WTC11 (cell line): ENCODE measurements around the gene FOXP1. TPM values are rescaled to one million over a fixed set of nuclear protein-coding genes. Genes with fewer than 3 reads are reported as not detected.

Source experiments
- ATAC-seq: fragments of 200-7000 bp; cut with Tn5 transposase; 2 replicates; pipeline ENCODE4 v1.10.0; 2021; ENCODE audit warnings: mild to moderate bottlenecking, moderate library complexity
- CTCF ChIA-PET: fragments of 300-600 bp; sonication (Branson Sonifier 250); formaldehyde crosslinking; loops from one replicate; lab custom pipeline; 2021; ENCODE audit warnings: antibody characterized with exemption; lab: Charles Lee
- POLR2A ChIA-PET: fragments of 350-600 bp; sonication (Branson Sonifier 250); formaldehyde crosslinking; loops from one replicate; lab custom pipeline; 2021; ENCODE audit warnings: antibody characterized with exemption; lab: Charles Lee
- DNase-seq: peaks from one replicate; pipeline ENCODE4 v3.0.0; 2021; ENCODE audit warnings: low spot score
- H3K27ac Mint-ChIP-seq: 2 replicates; pipeline ENCODE4 v1.8.0; 2021; ENCODE audit warnings: mixed read lengths
- H3K27me3 Mint-ChIP-seq: 2 replicates; pipeline ENCODE4 v1.8.0; 2021; ENCODE audit warnings: low read depth, mild to moderate bottlenecking, moderate library complexity, mixed read lengths
- H3K36me3 Mint-ChIP-seq: 2 replicates; pipeline ENCODE4 v1.8.0; 2021; ENCODE audit warnings: mixed read lengths
- H3K4me1 Mint-ChIP-seq: 2 replicates; pipeline ENCODE4 v1.8.0; 2022; ENCODE audit warnings: mixed read lengths
- H3K4me3 Mint-ChIP-seq: 2 replicates; pipeline ENCODE4 v1.8.0; 2021; ENCODE audit warnings: mild to moderate bottlenecking, moderate library complexity, mixed read lengths
- H3K9me3 Mint-ChIP-seq: 2 replicates; pipeline ENCODE4 v1.8.0; 2021; ENCODE audit warnings: mixed read lengths
- ATF1 ChIP-seq: sonication (generic); formaldehyde crosslinking; IDR thresholded peaks from 2 replicates; pipeline ENCODE4 v1.8.1; 2023; ENCODE audit warnings: mild to moderate bottlenecking, moderate library complexity, missing genetic modification reagents
- ETV6 ChIP-seq: sonication (generic); formaldehyde crosslinking; IDR thresholded peaks from 2 replicates; pipeline ENCODE4 v1.8.1; 2022; ENCODE audit warnings: mild to moderate bottlenecking, missing genetic modification reagents
- GABPB1 ChIP-seq: sonication (generic); formaldehyde crosslinking; IDR thresholded peaks from 2 replicates; pipeline ENCODE4 v1.8.1; 2023; ENCODE audit warnings: mild to moderate bottlenecking, missing genetic modification reagents
- GRHL2 ChIP-seq: fragments of 250-450 bp; sonication (Bioruptor Pico); IDR thresholded peaks from 2 replicates; pipeline ENCODE4 v1.8.0; 2022; ENCODE audit warnings: mild to moderate bottlenecking, moderate library complexity; ENCODE audit not compliant: insufficient replicate concordance, severe bottlenecking
- IRF2 ChIP-seq: sonication (generic); formaldehyde crosslinking; IDR thresholded peaks from 2 replicates; pipeline ENCODE4 v1.8.0; 2022; ENCODE audit warnings: low read depth, missing genetic modification reagents, borderline replicate concordance
- MXD4 ChIP-seq: fragments of 250-450 bp; sonication (Bioruptor Pico); IDR thresholded peaks from 2 replicates; pipeline ENCODE4 v1.8.0; 2021; ENCODE audit warnings: mild to moderate bottlenecking, moderate library complexity, borderline replicate concordance
- MYBL2 ChIP-seq: sonication (generic); formaldehyde crosslinking; IDR thresholded peaks from 2 replicates; pipeline ENCODE4 v1.8.1; 2023; ENCODE audit warnings: mild to moderate bottlenecking, moderate library complexity, missing genetic modification reagents
- NFE2L1 ChIP-seq: sonication (generic); formaldehyde crosslinking; IDR thresholded peaks from 2 replicates; pipeline ENCODE4 v1.8.1; 2023; ENCODE audit warnings: missing genetic modification reagents
- NR2C2 ChIP-seq: sonication (generic); formaldehyde crosslinking; IDR thresholded peaks from 2 replicates; pipeline ENCODE4 v1.8.0; 2022; ENCODE audit warnings: mild to moderate bottlenecking, missing genetic modification reagents
- PRRX2 ChIP-seq: fragments of 250-450 bp; sonication (Bioruptor Pico); IDR thresholded peaks from 2 replicates; pipeline ENCODE4 v1.8.0; 2021; ENCODE audit warnings: mild to moderate bottlenecking
- RORB ChIP-seq: fragments of 250-450 bp; sonication (Bioruptor Pico); IDR thresholded peaks from 2 replicates; pipeline ENCODE4 v1.9.0; 2021; ENCODE audit warnings: mild to moderate bottlenecking
- TCF7 ChIP-seq: sonication (generic); formaldehyde crosslinking; IDR thresholded peaks from 2 replicates; pipeline ENCODE4 v1.8.0; 2022; ENCODE audit warnings: mild to moderate bottlenecking, low read depth, missing genetic modification reagents, moderate library complexity
- TP53 ChIP-seq: sonication (generic); formaldehyde crosslinking; IDR thresholded peaks from 2 replicates; pipeline ENCODE4 v1.8.1; 2023; ENCODE audit warnings: mild to moderate bottlenecking, missing genetic modification reagents
- ZNF219 ChIP-seq: sonication (generic); formaldehyde crosslinking; IDR thresholded peaks from 2 replicates; pipeline ENCODE4 v1.8.0; 2023; ENCODE audit warnings: missing genetic modification reagents, mild to moderate bottlenecking, borderline replicate concordance
- ZNF396 ChIP-seq: fragments of 250-450 bp; sonication (Bioruptor Pico); IDR thresholded peaks from 2 replicates; pipeline ENCODE4 v1.8.0; 2021; ENCODE audit warnings: mild to moderate bottlenecking, moderate library complexity, borderline replicate concordance
- ZNF671 ChIP-seq: fragments of 250-450 bp; sonication (Bioruptor Pico); IDR thresholded peaks from 2 replicates; pipeline ENCODE4 v1.8.0; 2021; ENCODE audit warnings: mild to moderate bottlenecking
- total RNA-seq: library from RNA; stranded (reverse); gene quantifications from 3 replicates; pipeline ENCODE4 v1.2.3, GENCODE V29; 2021
- TF ChIP-seq, protein P1 (sequence below): sonication (generic); formaldehyde crosslinking; IDR thresholded peaks from 2 replicates; pipeline ENCODE4 v1.8.1; 2022; ENCODE audit warnings: missing genetic modification reagents, borderline replicate concordance
- TF ChIP-seq, protein P2 (sequence below): sonication (generic); formaldehyde crosslinking; IDR thresholded peaks from 2 replicates; pipeline ENCODE4 v1.8.0; 2023; ENCODE audit warnings: missing genetic modification reagents
- TF ChIP-seq, protein P3 (sequence below): sonication (generic); formaldehyde crosslinking; IDR thresholded peaks from 2 replicates; pipeline ENCODE4 v1.8.1; 2022; ENCODE audit warnings: low read depth, missing genetic modification reagents, borderline replicate concordance
- TF ChIP-seq, protein P4 (sequence below): sonication (generic); formaldehyde crosslinking; IDR thresholded peaks from 2 replicates; pipeline ENCODE4 v1.8.0; 2022; ENCODE audit warnings: missing genetic modification reagents
- TF ChIP-seq, protein P5 (sequence below): sonication (generic); formaldehyde crosslinking; conservative IDR thresholded peaks from 2 replicates; pipeline ENCODE4 v1.8.1; 2022; ENCODE audit warnings: mild to moderate bottlenecking, missing genetic modification reagents
- TF ChIP-seq, protein P6 (sequence below): sonication (generic); formaldehyde crosslinking; IDR thresholded peaks from 2 replicates; pipeline ENCODE4 v1.8.1; 2023; ENCODE audit warnings: mild to moderate bottlenecking, missing genetic modification reagents
- TF ChIP-seq, protein P7 (sequence below): sonication (generic); formaldehyde crosslinking; IDR thresholded peaks from 2 replicates; pipeline ENCODE4 v1.8.0; 2022; ENCODE audit warnings: mild to moderate bottlenecking, missing genetic modification reagents
- TF ChIP-seq, protein P8 (sequence below): sonication (generic); formaldehyde crosslinking; IDR thresholded peaks from 2 replicates; pipeline ENCODE4 v1.8.1; 2022; ENCODE audit warnings: mild to moderate bottlenecking, moderate library complexity, missing genetic modification reagents

Gene FOXP1
- total RNA-seq, 1 experiment from 2014 or later, result 25.8 TPM

DNA sequence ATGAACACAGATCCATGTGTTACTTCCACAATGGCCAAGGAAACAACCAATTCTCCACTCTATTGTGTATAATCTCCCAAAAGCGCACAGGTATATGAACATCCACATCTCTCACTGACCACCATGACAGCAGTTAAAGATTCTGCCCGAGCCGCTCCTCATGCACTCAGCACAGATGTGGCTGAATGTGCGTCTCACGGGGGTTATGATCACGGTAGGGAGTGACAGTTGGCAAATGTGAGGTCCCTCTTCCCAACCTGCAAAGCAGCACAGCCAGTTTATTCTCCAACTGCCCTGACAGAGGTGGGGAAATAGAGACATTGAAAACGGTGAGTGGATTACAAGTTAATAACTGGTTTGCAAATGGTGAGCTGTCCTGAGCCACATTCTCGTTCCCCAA is 17.6 kb downstream of the FOXP1 start (continued):
- TF ChIP-seq MXD4 (CRISPR knock-in tag) (no peak), MYBL2 (CRISPR knock-in tag) (no peak), IRF2 (CRISPR knock-in tag) (no peak), GRHL2 (no peak), NR2C2 (no peak)
- TF ChIP-seq, protein P1, sequence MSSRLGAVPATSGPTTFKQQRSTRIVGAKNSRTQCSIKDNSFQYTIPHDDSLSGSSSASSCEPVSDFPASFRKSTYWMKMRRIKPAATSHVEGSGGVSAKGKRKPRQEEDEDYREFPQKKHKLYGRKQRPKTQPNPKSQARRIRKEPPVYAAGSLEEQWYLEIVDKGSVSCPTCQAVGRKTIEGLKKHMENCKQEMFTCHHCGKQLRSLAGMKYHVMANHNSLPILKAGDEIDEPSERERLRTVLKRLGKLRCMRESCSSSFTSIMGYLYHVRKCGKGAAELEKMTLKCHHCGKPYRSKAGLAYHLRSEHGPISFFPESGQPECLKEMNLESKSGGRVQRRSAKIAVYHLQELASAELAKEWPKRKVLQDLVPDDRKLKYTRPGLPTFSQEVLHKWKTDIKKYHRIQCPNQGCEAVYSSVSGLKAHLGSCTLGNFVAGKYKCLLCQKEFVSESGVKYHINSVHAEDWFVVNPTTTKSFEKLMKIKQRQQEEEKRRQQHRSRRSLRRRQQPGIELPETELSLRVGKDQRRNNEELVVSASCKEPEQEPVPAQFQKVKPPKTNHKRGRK (CRISPR knock-in tag), result no peak
- TF ChIP-seq, protein P2, sequence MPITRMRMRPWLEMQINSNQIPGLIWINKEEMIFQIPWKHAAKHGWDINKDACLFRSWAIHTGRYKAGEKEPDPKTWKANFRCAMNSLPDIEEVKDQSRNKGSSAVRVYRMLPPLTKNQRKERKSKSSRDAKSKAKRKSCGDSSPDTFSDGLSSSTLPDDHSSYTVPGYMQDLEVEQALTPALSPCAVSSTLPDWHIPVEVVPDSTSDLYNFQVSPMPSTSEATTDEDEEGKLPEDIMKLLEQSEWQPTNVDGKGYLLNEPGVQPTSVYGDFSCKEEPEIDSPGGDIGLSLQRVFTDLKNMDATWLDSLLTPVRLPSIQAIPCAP (CRISPR knock-in tag), result no peak

DNA sequence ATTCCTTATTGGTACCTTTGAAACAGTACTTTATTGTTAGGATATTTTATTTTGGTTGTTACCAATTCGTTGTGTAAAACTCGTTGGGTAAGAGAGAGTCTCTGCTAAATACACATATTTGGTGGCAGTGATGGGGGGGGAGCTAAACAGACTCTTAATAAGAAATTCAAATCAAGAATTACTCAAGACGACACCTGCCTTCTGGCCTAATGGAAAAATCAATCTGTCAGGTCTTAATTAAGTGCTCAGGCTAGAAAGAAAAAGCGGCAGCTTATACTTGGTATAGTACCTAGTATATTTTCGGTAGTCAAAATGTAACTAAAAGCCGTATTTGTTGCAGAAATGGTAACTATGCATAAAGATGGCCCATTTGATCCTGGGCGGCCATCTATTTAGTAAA is 18.2 kb downstream of the FOXP1 start:
- TF ChIP-seq TP53 (CRISPR knock-in tag) (no peak), GABPB1 (CRISPR knock-in tag) (no peak), NFE2L1 (CRISPR knock-in tag) (no peak), ZNF671 (no peak), ATF1 (CRISPR knock-in tag) (no peak)
- TF ChIP-seq, protein P3, sequence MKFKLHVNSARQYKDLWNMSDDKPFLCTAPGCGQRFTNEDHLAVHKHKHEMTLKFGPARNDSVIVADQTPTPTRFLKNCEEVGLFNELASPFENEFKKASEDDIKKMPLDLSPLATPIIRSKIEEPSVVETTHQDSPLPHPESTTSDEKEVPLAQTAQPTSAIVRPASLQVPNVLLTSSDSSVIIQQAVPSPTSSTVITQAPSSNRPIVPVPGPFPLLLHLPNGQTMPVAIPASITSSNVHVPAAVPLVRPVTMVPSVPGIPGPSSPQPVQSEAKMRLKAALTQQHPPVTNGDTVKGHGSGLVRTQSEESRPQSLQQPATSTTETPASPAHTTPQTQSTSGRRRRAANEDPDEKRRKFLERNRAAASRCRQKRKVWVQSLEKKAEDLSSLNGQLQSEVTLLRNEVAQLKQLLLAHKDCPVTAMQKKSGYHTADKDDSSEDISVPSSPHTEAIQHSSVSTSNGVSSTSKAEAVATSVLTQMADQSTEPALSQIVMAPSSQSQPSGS (CRISPR knock-in tag), result no peak
- TF ChIP-seq, protein P4, sequence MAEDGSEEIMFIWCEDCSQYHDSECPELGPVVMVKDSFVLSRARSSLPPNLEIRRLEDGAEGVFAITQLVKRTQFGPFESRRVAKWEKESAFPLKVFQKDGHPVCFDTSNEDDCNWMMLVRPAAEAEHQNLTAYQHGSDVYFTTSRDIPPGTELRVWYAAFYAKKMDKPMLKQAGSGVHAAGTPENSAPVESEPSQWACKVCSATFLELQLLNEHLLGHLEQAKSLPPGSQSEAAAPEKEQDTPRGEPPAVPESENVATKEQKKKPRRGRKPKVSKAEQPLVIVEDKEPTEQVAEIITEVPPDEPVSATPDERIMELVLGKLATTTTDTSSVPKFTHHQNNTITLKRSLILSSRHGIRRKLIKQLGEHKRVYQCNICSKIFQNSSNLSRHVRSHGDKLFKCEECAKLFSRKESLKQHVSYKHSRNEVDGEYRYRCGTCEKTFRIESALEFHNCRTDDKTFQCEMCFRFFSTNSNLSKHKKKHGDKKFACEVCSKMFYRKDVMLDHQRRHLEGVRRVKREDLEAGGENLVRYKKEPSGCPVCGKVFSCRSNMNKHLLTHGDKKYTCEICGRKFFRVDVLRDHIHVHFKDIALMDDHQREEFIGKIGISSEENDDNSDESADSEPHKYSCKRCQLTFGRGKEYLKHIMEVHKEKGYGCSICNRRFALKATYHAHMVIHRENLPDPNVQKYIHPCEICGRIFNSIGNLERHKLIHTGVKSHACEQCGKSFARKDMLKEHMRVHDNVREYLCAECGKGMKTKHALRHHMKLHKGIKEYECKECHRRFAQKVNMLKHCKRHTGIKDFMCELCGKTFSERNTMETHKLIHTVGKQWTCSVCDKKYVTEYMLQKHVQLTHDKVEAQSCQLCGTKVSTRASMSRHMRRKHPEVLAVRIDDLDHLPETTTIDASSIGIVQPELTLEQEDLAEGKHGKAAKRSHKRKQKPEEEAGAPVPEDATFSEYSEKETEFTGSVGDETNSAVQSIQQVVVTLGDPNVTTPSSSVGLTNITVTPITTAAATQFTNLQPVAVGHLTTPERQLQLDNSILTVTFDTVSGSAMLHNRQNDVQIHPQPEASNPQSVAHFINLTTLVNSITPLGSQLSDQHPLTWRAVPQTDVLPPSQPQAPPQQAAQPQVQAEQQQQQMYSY (CRISPR knock-in tag), result no peak
- TF ChIP-seq, protein P5, sequence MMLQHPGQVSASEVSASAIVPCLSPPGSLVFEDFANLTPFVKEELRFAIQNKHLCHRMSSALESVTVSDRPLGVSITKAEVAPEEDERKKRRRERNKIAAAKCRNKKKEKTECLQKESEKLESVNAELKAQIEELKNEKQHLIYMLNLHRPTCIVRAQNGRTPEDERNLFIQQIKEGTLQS (CRISPR knock-in tag), result no peak
- CTCF ChIA-PET, result no interaction called here
- ATAC-seq, result no peak
- DNase-seq, result no peak
- H3K4me1 Mint-ChIP-seq, result peaks cover 26% of the 10 kb centered on the region
- POLR2A ChIA-PET, result no interaction called here
- H3K27ac Mint-ChIP-seq, result no peak overlapping the region; the same call in 1 of the 2 replicates
- H3K36me3 Mint-ChIP-seq, result peaks cover 3% of the 10 kb centered on the region; the same call in 1 of the 2 replicates
- H3K27me3 Mint-ChIP-seq, result no peaks in the 10 kb centered on the region
- no peak overlapping the region for H3K4me3 Mint-ChIP-seq
- H3K9me3 Mint-ChIP-seq, result peaks cover 4% of the 10 kb centered on the region; the same call in 1 of the 2 replicates

DNA sequence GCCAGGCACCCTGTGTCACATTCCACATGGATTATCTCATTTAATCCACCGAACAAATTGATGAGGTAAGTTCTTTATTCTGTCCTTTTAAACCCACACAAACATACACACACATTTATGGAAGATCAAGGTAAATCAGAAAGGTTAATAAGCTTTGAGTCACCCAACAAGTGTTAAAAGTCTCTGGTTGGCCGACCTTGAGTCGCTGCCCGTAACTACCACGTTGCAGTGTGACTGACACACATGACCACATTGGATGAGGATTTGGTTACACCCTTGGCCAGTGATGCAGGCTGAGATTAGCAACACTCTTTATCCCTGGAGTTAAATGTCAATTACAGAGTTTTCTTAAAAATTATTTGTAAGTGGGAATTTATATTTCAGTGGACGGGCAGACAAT is 19.2 kb downstream of the FOXP1 start:
- H3K9me3 Mint-ChIP-seq, result peaks cover 6% of the 10 kb centered on the region; the same call in 1 of the 2 replicates
- DNase-seq (no peak), ATAC-seq (no peak)
- ChIA-PET POLR2A (no interaction called here), CTCF (no interaction called here)
- H3K36me3 Mint-ChIP-seq, result peaks cover 3% of the 10 kb centered on the region; the same call in 1 of the 2 replicates
- H3K27ac Mint-ChIP-seq, result no peak overlapping the region
- no peak overlapping the region for H3K4me3 Mint-ChIP-seq
- H3K4me1 Mint-ChIP-seq, result peaks cover 26% of the 10 kb centered on the region
- H3K27me3 Mint-ChIP-seq, result no peaks in the 10 kb centered on the region
- TF ChIP-seq TP53 (CRISPR knock-in tag), result no peak
- no peak for TF ChIP-seq RORB (CRISPR knock-in tag)
- TF ChIP-seq PRRX2, result no peak
- TF ChIP-seq ETV6 (CRISPR knock-in tag), result no peak
- TF ChIP-seq TCF7, result no peak
- TF ChIP-seq, protein P6, sequence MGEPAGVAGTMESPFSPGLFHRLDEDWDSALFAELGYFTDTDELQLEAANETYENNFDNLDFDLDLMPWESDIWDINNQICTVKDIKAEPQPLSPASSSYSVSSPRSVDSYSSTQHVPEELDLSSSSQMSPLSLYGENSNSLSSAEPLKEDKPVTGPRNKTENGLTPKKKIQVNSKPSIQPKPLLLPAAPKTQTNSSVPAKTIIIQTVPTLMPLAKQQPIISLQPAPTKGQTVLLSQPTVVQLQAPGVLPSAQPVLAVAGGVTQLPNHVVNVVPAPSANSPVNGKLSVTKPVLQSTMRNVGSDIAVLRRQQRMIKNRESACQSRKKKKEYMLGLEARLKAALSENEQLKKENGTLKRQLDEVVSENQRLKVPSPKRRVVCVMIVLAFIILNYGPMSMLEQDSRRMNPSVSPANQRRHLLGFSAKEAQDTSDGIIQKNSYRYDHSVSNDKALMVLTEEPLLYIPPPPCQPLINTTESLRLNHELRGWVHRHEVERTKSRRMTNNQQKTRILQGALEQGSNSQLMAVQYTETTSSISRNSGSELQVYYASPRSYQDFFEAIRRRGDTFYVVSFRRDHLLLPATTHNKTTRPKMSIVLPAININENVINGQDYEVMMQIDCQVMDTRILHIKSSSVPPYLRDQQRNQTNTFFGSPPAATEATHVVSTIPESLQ, result no peak
- no peak for TF ChIP-seq ZNF396
- TF ChIP-seq, protein P7, sequence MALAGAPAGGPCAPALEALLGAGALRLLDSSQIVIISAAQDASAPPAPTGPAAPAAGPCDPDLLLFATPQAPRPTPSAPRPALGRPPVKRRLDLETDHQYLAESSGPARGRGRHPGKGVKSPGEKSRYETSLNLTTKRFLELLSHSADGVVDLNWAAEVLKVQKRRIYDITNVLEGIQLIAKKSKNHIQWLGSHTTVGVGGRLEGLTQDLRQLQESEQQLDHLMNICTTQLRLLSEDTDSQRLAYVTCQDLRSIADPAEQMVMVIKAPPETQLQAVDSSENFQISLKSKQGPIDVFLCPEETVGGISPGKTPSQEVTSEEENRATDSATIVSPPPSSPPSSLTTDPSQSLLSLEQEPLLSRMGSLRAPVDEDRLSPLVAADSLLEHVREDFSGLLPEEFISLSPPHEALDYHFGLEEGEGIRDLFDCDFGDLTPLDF, result no peak
- TF ChIP-seq ZNF219, result no peak
- TF ChIP-seq, protein P8, sequence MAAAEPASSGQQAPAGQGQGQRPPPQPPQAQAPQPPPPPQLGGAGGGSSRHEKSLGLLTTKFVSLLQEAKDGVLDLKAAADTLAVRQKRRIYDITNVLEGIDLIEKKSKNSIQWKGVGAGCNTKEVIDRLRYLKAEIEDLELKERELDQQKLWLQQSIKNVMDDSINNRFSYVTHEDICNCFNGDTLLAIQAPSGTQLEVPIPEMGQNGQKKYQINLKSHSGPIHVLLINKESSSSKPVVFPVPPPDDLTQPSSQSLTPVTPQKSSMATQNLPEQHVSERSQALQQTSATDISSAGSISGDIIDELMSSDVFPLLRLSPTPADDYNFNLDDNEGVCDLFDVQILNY (CRISPR knock-in tag), result no peak
